Measurements from ENCODE around the gene MAP6.

MAP6 gene

GRCh38 chr11:75571625-75572024, 97.2 kb downstream of the MAP6 start:
- no peak for DNase-seq (ENCODE audit: low read depth in 4 of 4, low spot score in 1 of 4)

- DNase-seq (ENCODE audit: low read depth in 4 of 4, low spot score in 1 of 4), result no peak
Measured at GRCh38 chr11:75570559-75571139, 98.2 kb downstream of the MAP6 start.

GRCh38 chr11:75568616-75569219, 100.1 kb downstream of the MAP6 start:
- no peak for DNase-seq (ENCODE audit: low read depth in 4 of 4, low spot score in 1 of 4)

GRCh38 chr11:75567971-75568370, 100.9 kb downstream of the MAP6 start:
- DNase-seq (ENCODE audit: low read depth in 4 of 4, low spot score in 1 of 4), result no peak

GRCh38 chr11:75566763-75567279, 102.0 kb downstream of the MAP6 start:
- no peak for DNase-seq (ENCODE audit: low read depth in 4 of 4, low spot score in 1 of 4)

- no peak for DNase-seq (ENCODE audit: low read depth in 4 of 4, low spot score in 1 of 4)
Measured at GRCh38 chr11:75565916-75566762, 102.7 kb downstream of the MAP6 start.

GRCh38 chr11:75565221-75565814, 103.5 kb downstream of the MAP6 start:
- no peak for DNase-seq (ENCODE audit: low read depth in 4 of 4, low spot score in 1 of 4)

GRCh38 chr11:75563978-75564552, 104.8 kb downstream of the MAP6 start:
- DNase-seq (ENCODE audit: low read depth in 4 of 4, low spot score in 1 of 4), result no peak

- DNase-seq (ENCODE audit: low read depth in 4 of 4, low spot score in 1 of 4), result no peak
Measured at GRCh38 chr11:75563501-75563977, 105.3 kb downstream of the MAP6 start.

GRCh38 chr11:75562836-75563484, 105.9 kb downstream of the MAP6 start:
- DNase-seq (ENCODE audit: low read depth in 4 of 4, low spot score in 1 of 4), result no peak

GRCh38 chr11:75562048-75562835, 106.6 kb downstream of the MAP6 start, which contains the start of gene SERPINH1:
Gene SERPINH1, plus strand, starts transcription at chr11:75562253. Its CDS starts 4,097 bp downstream, at chr11:75566350.
- DNase-seq (ENCODE audit: low read depth in 4 of 4, low spot score in 1 of 4), result peak; percentile 33 to 79 (median 57)

GRCh38 chr11:75561426-75562047, 107.3 kb downstream of the MAP6 start:
- no peak for DNase-seq (ENCODE audit: low read depth in 4 of 4, low spot score in 1 of 4)

GRCh38 chr11:75560644-75561043, 108.2 kb downstream of the MAP6 start:
- DNase-seq (ENCODE audit: low read depth in 4 of 4, low spot score in 1 of 4), result no peak

GRCh38 chr11:75558939-75559843, 109.6 kb downstream of the MAP6 start:
- no peak for DNase-seq (ENCODE audit: low read depth in 4 of 4, low spot score in 1 of 4)

- no peak for DNase-seq (ENCODE audit: low read depth in 4 of 4, low spot score in 1 of 4)
Measured at GRCh38 chr11:75557666-75558494, 111.0 kb downstream of the MAP6 start.

- DNase-seq (ENCODE audit: low read depth in 4 of 4, low spot score in 1 of 4), result no peak
Measured at GRCh38 chr11:75556275-75556674, 112.6 kb downstream of the MAP6 start.

GRCh38 chr11:75555079-75555811, 113.6 kb downstream of the MAP6 start:
- DNase-seq (ENCODE audit: low read depth in 4 of 4, low spot score in 1 of 4), result no peak

Data from stimulated activated CD4-positive, alpha-beta T cell treated with anti-CD3 and anti-CD28 coated beads, Interleukin-1b, Interleukin-23, amount 100 ng/mL, for 24 hours (primary cell).